Endothelial cell (in vitro differentiated cells): ENCODE results near the gene LSS. TPM values are rescaled to one million over a fixed set of nuclear protein-coding genes. Genes with fewer than 3 reads are reported as not detected.
"Not testable (repeated sequence)": the region's sequence is repeated elsewhere in the genome, so short reads cannot be mapped to it uniquely, and the experiment has no call there.

ENCODE experiments used
- DNase-seq: peaks from one replicate; pipeline ENCODE4 v3.0.0; 2021; ENCODE audit warnings: low spot score
- H3K27ac Mint-ChIP-seq: one replicate; pipeline ENCODE4 v1.8.0; 2021; ENCODE audit warnings: mixed read lengths, inconsistent platforms; ENCODE audit not compliant: unreplicated experiment
- H3K27me3 Mint-ChIP-seq: one replicate; pipeline ENCODE4 v1.8.0; 2021; ENCODE audit warnings: mild to moderate bottlenecking, moderate library complexity, mixed read lengths, inconsistent platforms; ENCODE audit not compliant: unreplicated experiment
- H3K36me3 Mint-ChIP-seq: one replicate; pipeline ENCODE4 v1.8.0; 2021; ENCODE audit warnings: mild to moderate bottlenecking, low read depth, mixed read lengths, inconsistent platforms; ENCODE audit not compliant: unreplicated experiment
- H3K4me1 Mint-ChIP-seq: one replicate; pipeline ENCODE4 v1.8.0; 2021; ENCODE audit warnings: mild to moderate bottlenecking, mixed read lengths, inconsistent platforms; ENCODE audit not compliant: unreplicated experiment
- H3K4me3 Mint-ChIP-seq: one replicate; pipeline ENCODE4 v1.8.0; 2021; ENCODE audit warnings: mild to moderate bottlenecking, mixed read lengths, inconsistent platforms; ENCODE audit not compliant: unreplicated experiment
- H3K9me3 Mint-ChIP-seq: one replicate; pipeline ENCODE4 v1.8.0; 2021; ENCODE audit warnings: mixed read lengths, inconsistent platforms; ENCODE audit not compliant: unreplicated experiment
- total RNA-seq: library from RNA; stranded (reverse); fragmentation: NEBNext Ultra II Directional; extraction: Animal tissue kit (Norgen Biotek cat#: 25700); gene quantifications from one replicate; pipeline ENCODE4 v1.2.1, GENCODE V29; 2021; ENCODE audit not compliant: unreplicated experiment
- TF ChIP-seq, protein P1 (sequence below): fragments of 200-600 bp; sonication (generic); IDR thresholded peaks from one replicate; pipeline ENCODE4 v1.5.0; 2021; ENCODE audit warnings: antibody characterized with exemption; ENCODE audit not compliant: unreplicated experiment

LSS gene
- total RNA-seq, 1 donor from 2014 or later: 157 TPM

DNA sequence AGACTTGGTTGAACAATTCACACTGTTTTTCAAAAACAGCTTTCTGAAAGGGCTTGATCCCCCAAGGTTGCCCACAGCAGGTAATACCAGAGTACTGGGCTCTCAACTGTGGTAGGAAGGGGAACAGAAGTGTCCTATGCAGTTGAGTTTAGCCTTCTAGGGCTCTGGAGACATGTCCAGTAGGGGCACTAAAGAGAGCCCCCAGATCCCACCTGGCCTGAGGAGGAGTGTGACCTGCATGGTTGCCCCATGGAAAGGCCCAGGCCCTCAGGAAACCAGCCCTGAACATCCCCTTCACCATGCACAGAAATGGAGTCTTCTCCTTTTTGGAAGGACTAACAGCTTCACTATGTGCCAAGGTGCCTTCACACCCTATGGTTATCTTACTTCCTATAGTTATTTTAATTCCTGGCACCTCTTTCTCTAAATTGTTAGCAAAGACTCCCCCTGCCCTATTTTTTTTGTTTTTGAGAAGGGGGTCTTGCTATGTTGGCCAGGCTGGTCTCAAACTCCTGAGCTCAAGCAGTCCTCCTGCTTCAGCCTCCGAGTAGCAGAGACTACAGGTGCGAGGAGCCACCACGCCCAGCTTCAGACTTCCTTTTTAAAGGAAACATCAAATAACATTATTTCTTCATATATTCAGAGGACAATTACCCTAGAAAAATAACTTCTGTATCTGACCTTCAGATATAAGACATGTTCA, 16.8 kb upstream of the LSS start:
- Mint-ChIP-seq H3K27me3 (peaks cover 4% of the 10 kb centered on the region), H3K27ac (no peak overlapping the region), H3K36me3 (peaks cover 48% of the 10 kb centered on the region), H3K9me3 (no peaks in the 10 kb centered on the region), H3K4me1 (peaks cover 7% of the 10 kb centered on the region), H3K4me3 (no peak overlapping the region)
- no peak for DNase-seq
- TF ChIP-seq, protein P1, sequence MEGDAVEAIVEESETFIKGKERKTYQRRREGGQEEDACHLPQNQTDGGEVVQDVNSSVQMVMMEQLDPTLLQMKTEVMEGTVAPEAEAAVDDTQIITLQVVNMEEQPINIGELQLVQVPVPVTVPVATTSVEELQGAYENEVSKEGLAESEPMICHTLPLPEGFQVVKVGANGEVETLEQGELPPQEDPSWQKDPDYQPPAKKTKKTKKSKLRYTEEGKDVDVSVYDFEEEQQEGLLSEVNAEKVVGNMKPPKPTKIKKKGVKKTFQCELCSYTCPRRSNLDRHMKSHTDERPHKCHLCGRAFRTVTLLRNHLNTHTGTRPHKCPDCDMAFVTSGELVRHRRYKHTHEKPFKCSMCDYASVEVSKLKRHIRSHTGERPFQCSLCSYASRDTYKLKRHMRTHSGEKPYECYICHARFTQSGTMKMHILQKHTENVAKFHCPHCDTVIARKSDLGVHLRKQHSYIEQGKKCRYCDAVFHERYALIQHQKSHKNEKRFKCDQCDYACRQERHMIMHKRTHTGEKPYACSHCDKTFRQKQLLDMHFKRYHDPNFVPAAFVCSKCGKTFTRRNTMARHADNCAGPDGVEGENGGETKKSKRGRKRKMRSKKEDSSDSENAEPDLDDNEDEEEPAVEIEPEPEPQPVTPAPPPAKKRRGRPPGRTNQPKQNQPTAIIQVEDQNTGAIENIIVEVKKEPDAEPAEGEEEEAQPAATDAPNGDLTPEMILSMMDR: no peak

DNA sequence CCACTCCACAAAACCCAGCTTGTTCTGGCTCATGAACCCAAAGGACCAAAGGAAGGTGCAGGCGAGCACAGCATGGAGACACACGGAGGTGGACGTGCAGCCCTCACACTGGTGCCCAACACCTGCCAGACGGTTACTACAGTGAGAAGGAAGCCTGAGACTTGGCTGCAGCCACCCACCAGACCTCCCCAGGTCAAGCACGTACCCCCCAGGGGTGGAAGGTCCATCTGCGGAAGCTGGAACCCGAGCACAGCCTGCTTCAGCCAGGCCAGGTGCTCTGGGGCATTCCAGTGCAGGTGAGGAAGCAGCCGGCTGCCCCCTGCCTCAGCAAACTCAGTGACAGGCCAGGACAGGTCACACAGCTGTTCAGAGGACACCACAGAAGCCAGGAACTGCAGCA, 16.0 kb upstream of the LSS start:
- TF ChIP-seq, protein P1: no peak
- peaks cover 4% of the 10 kb centered on the region for H3K27me3 Mint-ChIP-seq
- no peaks in the 10 kb centered on the region for H3K9me3 Mint-ChIP-seq
- H3K27ac Mint-ChIP-seq: no peak overlapping the region
- H3K4me3 Mint-ChIP-seq: no peak overlapping the region
- peaks cover 46% of the 10 kb centered on the region for H3K36me3 Mint-ChIP-seq
- no peaks in the 10 kb centered on the region for H3K4me1 Mint-ChIP-seq
- DNase-seq: no peak

DNA sequence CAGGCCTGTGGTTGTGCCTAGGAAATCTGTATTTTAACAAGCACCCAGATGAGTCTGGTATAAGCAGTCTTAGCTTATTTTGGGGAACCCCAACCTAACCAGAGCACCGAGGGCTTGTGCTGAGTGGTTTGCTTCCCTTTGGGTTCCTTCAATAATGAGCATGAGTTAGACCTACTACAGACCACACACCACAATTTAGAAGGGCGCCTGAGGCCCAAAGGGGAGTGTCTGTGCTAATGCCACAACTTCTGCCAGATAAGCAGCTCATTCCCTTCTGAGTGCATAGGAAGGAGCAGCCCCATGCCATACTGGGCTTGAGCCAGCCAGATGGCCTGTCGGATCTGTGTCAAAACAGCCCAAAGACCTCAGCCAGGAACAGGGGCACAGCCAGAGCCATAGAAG, 15.4 kb upstream of the LSS start:
- DNase-seq: no peak
- Mint-ChIP-seq H3K4me3 (no peak overlapping the region), H3K36me3 (peaks cover 48% of the 10 kb centered on the region), H3K4me1 (no peaks in the 10 kb centered on the region), H3K9me3 (no peaks in the 10 kb centered on the region), H3K27me3 (peaks cover 4% of the 10 kb centered on the region), H3K27ac (no peak overlapping the region)
- TF ChIP-seq, protein P1: no peak

DNA sequence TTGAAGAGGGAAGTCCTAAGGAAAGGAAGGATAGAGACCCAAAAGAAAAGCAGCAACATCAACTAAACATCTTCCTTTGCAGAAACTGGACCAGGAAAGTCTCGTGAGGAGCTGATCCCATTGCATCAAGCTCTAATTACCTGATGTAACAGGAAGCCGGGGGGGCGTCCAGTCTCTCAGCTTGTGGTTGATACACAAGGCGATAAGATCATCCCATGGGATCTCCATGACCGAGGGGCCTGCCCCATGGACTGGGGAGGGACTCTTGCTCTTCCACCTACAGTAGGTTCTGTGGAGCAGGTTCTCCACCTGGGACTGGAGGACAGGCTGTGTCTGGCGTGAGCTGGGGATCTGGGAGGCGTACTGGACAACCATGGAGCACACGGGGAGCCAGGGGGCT, 14.8 kb upstream of the LSS start:
- H3K4me1 Mint-ChIP-seq: no peaks in the 10 kb centered on the region
- DNase-seq: no peak
- H3K27me3 Mint-ChIP-seq: peaks cover 4% of the 10 kb centered on the region
- TF ChIP-seq, protein P1: no peak
- H3K4me3 Mint-ChIP-seq: no peak overlapping the region
- peaks cover 46% of the 10 kb centered on the region for H3K36me3 Mint-ChIP-seq
- no peak overlapping the region for H3K27ac Mint-ChIP-seq
- H3K9me3 Mint-ChIP-seq: no peaks in the 10 kb centered on the region

DNA sequence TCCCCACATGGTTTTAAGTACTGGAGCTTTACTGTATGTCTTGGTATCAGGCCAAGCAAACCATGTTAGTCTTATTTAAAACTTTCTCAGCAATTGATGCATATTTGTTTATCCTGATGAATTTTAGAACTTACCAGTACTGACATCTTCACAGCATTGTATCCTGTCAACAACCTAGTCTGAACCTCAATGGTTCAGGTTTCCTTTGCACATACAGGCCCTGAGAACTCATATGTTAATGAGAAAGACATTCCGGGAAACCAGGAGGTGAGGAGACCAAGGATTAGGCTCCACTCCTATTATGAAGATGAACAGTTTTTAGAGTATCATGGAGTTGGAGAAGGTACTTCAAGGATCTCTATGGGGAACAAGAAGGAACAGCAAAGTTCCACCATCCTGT, 13.0 kb upstream of the LSS start:
- H3K4me1 Mint-ChIP-seq, DNase-seq, H3K9me3 Mint-ChIP-seq, H3K27ac Mint-ChIP-seq, H3K4me3 Mint-ChIP-seq, H3K27me3 Mint-ChIP-seq: not testable (repeated sequence)
- peaks cover 40% of the 10 kb centered on the region for H3K36me3 Mint-ChIP-seq
